Neutrophil (primary cell): Measurements from ENCODE around the gene FGF1.

Experiments used
- H3K27ac ChIP-seq: fragments of 200-600 bp; sonication (generic); 2 replicates; pipeline ENCODE4 v1.5.1; 2016; ENCODE audit warnings: mild to moderate bottlenecking, moderate library complexity
- H3K27me3 ChIP-seq: fragments of 200-600 bp; sonication (generic); 2 replicates; pipeline ENCODE4 v1.6.0; 2016; ENCODE audit warnings: mild to moderate bottlenecking
- H3K36me3 ChIP-seq: fragments of 200-600 bp; sonication (generic); 2 replicates; pipeline ENCODE4 v1.5.1; 2017
- H3K4me1 ChIP-seq, 2 experiments: fragments of 200-600 bp in 1 of 2; sonication (generic) in 1 of 2; 1 replicate in 1 of 2; 2 replicates in 1 of 2; pipeline versions ENCODE4 v1.5.1 to v1.6.1; 2013 to 2016; ENCODE audit warnings: low read depth in 1 of 2, low read length in 1 of 2, mild to moderate bottlenecking in 1 of 2, moderate library complexity in 1 of 2; ENCODE audit not compliant: control insufficient read depth in 1 of 2, insufficient read depth in 1 of 2
- H3K4me3 ChIP-seq, 2 experiments: fragments of 200-600 bp in 1 of 2; sonication (generic) in 1 of 2; 1 replicate in 1 of 2; 2 replicates in 1 of 2; pipeline ENCODE4 v1.5.1; 2013 to 2016; ENCODE audit warnings: low read depth in 1 of 2, low read length in 1 of 2, mild to moderate bottlenecking in 1 of 2, moderate library complexity in 1 of 2
- H3K9me3 ChIP-seq: fragments of 200-600 bp; sonication (generic); 2 replicates; pipeline ENCODE4 v1.5.1; 2016
- TF ChIP-seq, protein P1 (sequence below): fragments of 200-600 bp; sonication (generic); IDR thresholded peaks from 2 replicates; pipeline ENCODE4 v1.5.1; 2016; ENCODE audit warnings: antibody characterized with exemption

Gene FGF1

DNA sequence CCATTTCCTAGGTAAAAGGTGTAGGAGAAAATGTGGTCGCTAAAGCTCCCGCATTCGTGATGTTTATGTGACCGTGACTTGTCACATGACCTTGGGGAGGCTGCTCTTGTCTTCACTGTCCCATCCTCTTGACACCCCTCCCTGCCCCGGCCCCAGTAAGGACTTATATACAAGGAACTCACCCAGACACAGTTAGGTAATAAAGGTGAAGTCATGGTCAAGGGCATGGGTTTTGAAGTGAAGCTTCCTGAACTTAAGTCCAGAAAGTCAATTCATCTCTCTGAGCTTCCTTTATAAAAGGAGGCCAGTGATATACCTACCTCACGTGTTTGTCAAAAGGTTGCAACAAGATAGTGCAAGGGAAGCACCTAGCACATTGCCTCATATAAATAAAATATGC is 17.6 kb downstream of the FGF1 start:
- TF ChIP-seq, protein P1, sequence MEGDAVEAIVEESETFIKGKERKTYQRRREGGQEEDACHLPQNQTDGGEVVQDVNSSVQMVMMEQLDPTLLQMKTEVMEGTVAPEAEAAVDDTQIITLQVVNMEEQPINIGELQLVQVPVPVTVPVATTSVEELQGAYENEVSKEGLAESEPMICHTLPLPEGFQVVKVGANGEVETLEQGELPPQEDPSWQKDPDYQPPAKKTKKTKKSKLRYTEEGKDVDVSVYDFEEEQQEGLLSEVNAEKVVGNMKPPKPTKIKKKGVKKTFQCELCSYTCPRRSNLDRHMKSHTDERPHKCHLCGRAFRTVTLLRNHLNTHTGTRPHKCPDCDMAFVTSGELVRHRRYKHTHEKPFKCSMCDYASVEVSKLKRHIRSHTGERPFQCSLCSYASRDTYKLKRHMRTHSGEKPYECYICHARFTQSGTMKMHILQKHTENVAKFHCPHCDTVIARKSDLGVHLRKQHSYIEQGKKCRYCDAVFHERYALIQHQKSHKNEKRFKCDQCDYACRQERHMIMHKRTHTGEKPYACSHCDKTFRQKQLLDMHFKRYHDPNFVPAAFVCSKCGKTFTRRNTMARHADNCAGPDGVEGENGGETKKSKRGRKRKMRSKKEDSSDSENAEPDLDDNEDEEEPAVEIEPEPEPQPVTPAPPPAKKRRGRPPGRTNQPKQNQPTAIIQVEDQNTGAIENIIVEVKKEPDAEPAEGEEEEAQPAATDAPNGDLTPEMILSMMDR: no peak
- Histone ChIP-seq H3K4me1 (no peaks in the 10 kb centered on the region), H3K27ac (no peak overlapping the region), H3K4me3 (no peak overlapping the region), H3K27me3 (peaks cover 12% of the 10 kb centered on the region), H3K36me3 (no peaks in the 10 kb centered on the region), H3K9me3 (no peaks in the 10 kb centered on the region)

DNA sequence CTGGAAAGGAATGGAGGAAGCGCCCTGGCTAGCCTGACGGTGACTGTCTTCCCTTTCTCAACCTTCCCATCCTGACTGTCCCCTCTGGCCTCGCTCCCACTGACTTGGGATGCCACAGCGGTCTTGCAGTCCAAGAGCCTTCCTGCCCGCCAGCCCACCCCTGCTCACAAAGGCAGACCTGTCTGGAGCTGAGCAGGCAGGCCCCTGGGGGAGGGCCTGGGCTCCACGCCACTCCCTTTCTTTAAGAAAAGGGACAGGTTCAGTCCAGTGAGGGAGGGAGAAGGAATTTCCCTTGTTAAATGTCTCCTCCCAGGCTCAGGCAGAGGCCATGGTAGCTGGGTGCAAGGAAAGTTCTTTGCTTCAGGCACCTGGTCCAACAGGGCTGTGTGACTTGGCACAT is 18.1 kb downstream of the FGF1 start:
- Histone ChIP-seq H3K36me3 (no peaks in the 10 kb centered on the region), H3K27ac (no peak overlapping the region), H3K4me3 (no peak overlapping the region), H3K4me1 (no peaks in the 10 kb centered on the region), H3K9me3 (no peaks in the 10 kb centered on the region), H3K27me3 (peaks cover 12% of the 10 kb centered on the region)
- TF ChIP-seq, protein P1: no peak

DNA sequence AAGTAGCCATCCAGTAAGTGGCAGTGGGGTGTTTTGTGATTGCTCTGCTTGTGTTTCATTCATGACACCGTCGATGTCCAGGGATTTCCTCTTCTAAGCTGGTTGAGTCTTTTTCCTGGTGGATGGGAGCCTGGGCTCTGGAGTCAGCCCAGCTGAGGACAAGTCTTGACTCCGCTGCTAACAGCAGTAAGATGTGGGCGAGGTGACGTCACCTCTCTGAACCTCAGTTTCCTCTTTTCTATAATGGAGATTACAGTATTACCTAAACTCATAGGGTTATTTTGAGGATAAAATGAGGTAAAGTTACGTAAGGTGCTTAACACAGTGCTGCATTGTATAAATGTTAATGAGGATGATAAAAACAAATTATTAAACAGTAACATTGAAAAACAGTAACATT is 21.3 kb downstream of the FGF1 start:
- Histone ChIP-seq H3K4me3 (no peak overlapping the region), H3K4me1 (no peaks in the 10 kb centered on the region), H3K36me3 (no peaks in the 10 kb centered on the region), H3K27me3 (peaks cover 5% of the 10 kb centered on the region), H3K27ac (no peak overlapping the region), H3K9me3 (no peaks in the 10 kb centered on the region)
- TF ChIP-seq, protein P1: no peak

DNA sequence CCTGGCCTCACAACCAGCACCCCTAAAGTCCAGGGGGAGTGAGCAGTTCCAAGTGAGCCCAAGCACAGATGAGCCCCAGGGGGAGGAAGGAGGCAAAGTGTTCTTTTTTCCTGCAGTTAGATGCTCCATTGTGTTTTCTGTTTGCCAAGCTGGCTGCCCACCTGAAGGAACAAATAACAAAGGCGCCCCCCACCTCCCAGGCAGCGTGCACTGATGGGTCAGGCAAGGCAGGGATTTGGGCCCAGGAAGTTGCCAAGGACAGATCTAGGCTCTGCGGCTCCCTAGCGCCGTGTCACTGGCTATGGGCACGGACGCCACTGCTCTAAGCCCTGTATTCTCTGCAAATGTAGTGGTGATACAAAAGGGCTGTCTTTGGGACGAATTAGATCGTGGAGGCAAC is 21.8 kb downstream of the FGF1 start:
- Histone ChIP-seq H3K4me1 (no peaks in the 10 kb centered on the region), H3K9me3 (no peaks in the 10 kb centered on the region), H3K27ac (no peak overlapping the region), H3K36me3 (no peaks in the 10 kb centered on the region), H3K4me3 (no peak overlapping the region), H3K27me3 (peaks cover 1% of the 10 kb centered on the region)
- TF ChIP-seq, protein P1: no peak

DNA sequence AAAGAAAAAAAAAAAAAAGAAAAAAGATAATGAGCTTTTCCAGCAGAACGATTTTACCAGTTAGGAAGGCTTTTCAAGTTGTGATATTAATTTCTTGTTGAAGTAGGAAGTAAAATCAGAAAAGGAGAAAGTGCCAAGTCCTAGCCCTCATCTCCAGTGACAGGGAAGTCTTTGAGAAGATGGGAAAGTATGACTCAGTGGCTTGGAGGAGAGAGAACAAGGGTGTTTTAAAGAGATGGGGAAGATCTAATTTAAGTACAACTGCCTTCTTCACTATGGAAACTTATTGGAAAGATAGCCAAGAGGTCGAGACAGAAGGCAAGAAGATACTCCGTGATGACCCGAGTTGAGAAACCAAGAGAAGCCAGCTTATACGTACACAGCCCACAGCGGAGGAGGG is 22.6 kb downstream of the FGF1 start:
- H3K27me3 ChIP-seq: no peaks in the 10 kb centered on the region
- H3K36me3 ChIP-seq: no peaks in the 10 kb centered on the region
- no peak overlapping the region for H3K4me3 ChIP-seq
- no peak overlapping the region for H3K27ac ChIP-seq
- H3K4me1 ChIP-seq: no peaks in the 10 kb centered on the region
- TF ChIP-seq, protein P1: no peak
- H3K9me3 ChIP-seq: no peaks in the 10 kb centered on the region

DNA sequence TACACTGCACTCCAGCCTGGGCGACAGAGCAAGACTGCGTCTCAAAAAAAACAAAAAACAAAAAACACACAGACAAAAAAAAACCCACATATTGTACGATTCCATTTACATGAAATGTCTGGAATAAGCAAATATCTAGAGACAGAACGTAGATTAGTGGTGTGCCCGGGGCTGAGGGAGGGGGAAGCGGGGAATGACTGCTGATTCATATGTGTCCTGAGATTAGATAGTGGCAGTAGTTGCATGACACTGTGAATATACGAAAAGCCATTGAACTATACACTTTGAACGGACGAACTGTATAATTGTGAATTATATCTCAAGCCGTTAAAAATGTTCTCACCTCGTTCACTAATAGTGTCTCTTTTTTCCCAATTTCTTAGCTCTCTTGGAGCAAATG is 23.9 kb downstream of the FGF1 start:
- Histone ChIP-seq H3K27me3 (no peaks in the 10 kb centered on the region), H3K27ac (no peak overlapping the region), H3K36me3 (no peaks in the 10 kb centered on the region), H3K9me3 (no peaks in the 10 kb centered on the region), H3K4me1 (no peaks in the 10 kb centered on the region), H3K4me3 (no peak overlapping the region)
- TF ChIP-seq, protein P1: no peak
